Bronchial epithelial cell (primary cell): Measurements from ENCODE around the gene RAB42. TPM values are rescaled to one million over a fixed set of nuclear protein-coding genes. Genes with fewer than 3 reads are reported as not detected.

Experiments used
- DNase-seq: peaks from one replicate; pipeline ENCODE4 v3.0.0-alpha.2; 2010; ENCODE audit warnings: low read depth
- FAIRE-seq: peaks from 2 replicates; lab custom pipeline; 2011; peaks lifted over from hg19 to GRCh38; lab: Jason Lieb, UNC
- H3K27me3 ChIP-seq: 2 replicates; pipeline ENCODE4 v1.5.1; 2011; ENCODE audit warnings: low read length; ENCODE audit not compliant: control insufficient read depth, insufficient read depth
- H3K36me3 ChIP-seq: 2 replicates; pipeline ENCODE4 v1.5.1; 2011; ENCODE audit warnings: low read length; ENCODE audit not compliant: control insufficient read depth, insufficient read depth
- H3K4me3 ChIP-seq: 2 replicates; pipeline ENCODE4 v1.5.1; 2011; ENCODE audit warnings: mild to moderate bottlenecking, low read depth, low read length, control low read depth
- CTCF ChIP-seq: IDR thresholded peaks from 2 replicates; pipeline ENCODE4 v1.5.1; 2011; ENCODE audit warnings: mild to moderate bottlenecking, moderate library complexity, low read length, control low read depth, inconsistent platforms; ENCODE audit not compliant: insufficient read depth, severe bottlenecking
- total RNA-seq: library from RNA; depleted of rRNA; stranded (reverse); fragments of >200 nt; gene quantifications from 2 replicates; pipeline ENCODE4 v1.2.1, GENCODE V29; 2014

The RAB42 gene
- total RNA-seq, 1 donor from 2014 or later = not detected

- TF ChIP-seq CTCF = peak; percentile 62
- peak within 1 kb of the TSS; percentile 95 for H3K4me3 ChIP-seq
- peak; percentile 91 for DNase-seq
- no peaks in the 10 kb centered on the region for H3K36me3 ChIP-seq
- FAIRE-seq = no peak
- H3K27me3 ChIP-seq = no peaks in the 10 kb centered on the region
Observed at GRCh38 chr1:28642847-28643635, 51.0 kb downstream of the RAB42 start, which contains the start of gene TAF12. Gene TAF12, minus strand, starts transcription at chr1:28643067. Its CDS starts 20,986 bp downstream, at chr1:28622081.

- FAIRE-seq = no peak
- Histone ChIP-seq H3K36me3 (no peaks in the 10 kb centered on the region), H3K27me3 (no peaks in the 10 kb centered on the region), H3K4me3 (no peak overlapping the region)
- TF ChIP-seq CTCF = no peak
- no peak for DNase-seq
Observed at GRCh38 chr1:28644494-28644893, 52.4 kb downstream of the RAB42 start.

Other genes with a start within 250 kb of the RAB42 start
- gene PHACTR4, start 222.5 kb upstream of the RAB42 start, total RNA-seq = 3.2 and 6.7 TPM in 2 replicates
- 55.9 and 122 TPM in 2 replicates for gene RCC1, start 86.2 kb upstream of the RAB42 start, total RNA-seq
- gene TRNAU1AP, start 39.2 kb upstream of the RAB42 start, total RNA-seq = 23.2 and 23.3 TPM in 2 replicates
- 49.9 and 55.8 TPM in 2 replicates for gene TAF12, start 50.8 kb downstream of the RAB42 start, total RNA-seq
- not detected in 2 replicates for gene RNU11, start 56.3 kb downstream of the RAB42 start, total RNA-seq
- gene GMEB1, start 76.5 kb downstream of the RAB42 start, total RNA-seq = 7.6 and 7.9 TPM in 2 replicates
- gene YTHDF2, start 144.7 kb downstream of the RAB42 start, total RNA-seq = 53.3 and 63.4 TPM in 2 replicates
- gene OPRD1, start 219.9 kb downstream of the RAB42 start, total RNA-seq = under 0.01 TPM in 2 replicates